Activated CD4-positive, alpha-beta T cell treated with anti-CD3 and anti-CD28 coated beads for 36 hours (primary cell): ENCODE results near the gene ITSN2. TPM values are rescaled to one million over a fixed set of nuclear protein-coding genes. Genes with fewer than 3 reads are reported as not detected.

Source experiments
- total RNA-seq, 2 experiments: library from RNA; stranded (reverse); gene quantifications; one replicate each; pipeline ENCODE4 v1.2.3, GENCODE V29; 2021

The ITSN2 gene
- total RNA-seq, 2 experiments from 2014 or later = 46.0 to 49.6 TPM

Other genes with a start within 250 kb of the ITSN2 start
- under 1 TPM in 1 of 2 experiments, not detected in 1; 0.30 TPM for gene PFN4, start 237.2 kb downstream of the ITSN2 start, total RNA-seq
- 10 to 100 TPM in 1 of 2 experiments, 1 to 10 TPM in 1; 5.2 to 10.5 TPM for gene FAM228B, start 237.1 kb downstream of the ITSN2 start, total RNA-seq
- under 1 TPM; 0.16 to 0.28 TPM for gene FAM228A, start 185.5 kb downstream of the ITSN2 start, total RNA-seq
- 10 to 100 TPM; 20.6 to 29.3 TPM for gene NCOA1, start 130.7 kb upstream of the ITSN2 start, total RNA-seq